Adipocyte (in vitro differentiated cells): Measurements from ENCODE around the gene ESYT1.

ENCODE experiments used
- DNase-seq: peaks from one replicate; pipeline ENCODE4 v3.0.0-alpha.2; 2015; ENCODE audit warnings: low read depth
- H3K27me3 ChIP-seq: replicated peaks from 2 replicates; pipeline ENCODE4 v1.7.0; 2013; ENCODE audit warnings: mild to moderate bottlenecking, low read length, moderate library complexity; ENCODE audit not compliant: control insufficient read depth, insufficient read depth
- H3K36me3 ChIP-seq: 2 replicates; pipeline ENCODE4 v1.7.0; 2013; ENCODE audit warnings: low read length, mild to moderate bottlenecking, moderate library complexity; ENCODE audit not compliant: control insufficient read depth, insufficient read depth, severe bottlenecking
- H3K4me1 ChIP-seq: 2 replicates; pipeline ENCODE4 v1.7.0; 2013; ENCODE audit warnings: mild to moderate bottlenecking, low read length, moderate library complexity; ENCODE audit not compliant: control insufficient read depth, insufficient read depth
- H3K4me3 ChIP-seq: 2 replicates; pipeline ENCODE4 v1.7.0; 2013; ENCODE audit warnings: mild to moderate bottlenecking, low read length, moderate library complexity
- H3K9ac ChIP-seq: 2 replicates; pipeline ENCODE4 v1.7.0; 2013; ENCODE audit warnings: mild to moderate bottlenecking, low read length, moderate library complexity
- H3K9me3 ChIP-seq: 2 replicates; pipeline ENCODE4 v1.7.0; 2013; ENCODE audit warnings: mild to moderate bottlenecking, low read length, moderate library complexity; ENCODE audit not compliant: control insufficient read depth

ESYT1 gene

DNA sequence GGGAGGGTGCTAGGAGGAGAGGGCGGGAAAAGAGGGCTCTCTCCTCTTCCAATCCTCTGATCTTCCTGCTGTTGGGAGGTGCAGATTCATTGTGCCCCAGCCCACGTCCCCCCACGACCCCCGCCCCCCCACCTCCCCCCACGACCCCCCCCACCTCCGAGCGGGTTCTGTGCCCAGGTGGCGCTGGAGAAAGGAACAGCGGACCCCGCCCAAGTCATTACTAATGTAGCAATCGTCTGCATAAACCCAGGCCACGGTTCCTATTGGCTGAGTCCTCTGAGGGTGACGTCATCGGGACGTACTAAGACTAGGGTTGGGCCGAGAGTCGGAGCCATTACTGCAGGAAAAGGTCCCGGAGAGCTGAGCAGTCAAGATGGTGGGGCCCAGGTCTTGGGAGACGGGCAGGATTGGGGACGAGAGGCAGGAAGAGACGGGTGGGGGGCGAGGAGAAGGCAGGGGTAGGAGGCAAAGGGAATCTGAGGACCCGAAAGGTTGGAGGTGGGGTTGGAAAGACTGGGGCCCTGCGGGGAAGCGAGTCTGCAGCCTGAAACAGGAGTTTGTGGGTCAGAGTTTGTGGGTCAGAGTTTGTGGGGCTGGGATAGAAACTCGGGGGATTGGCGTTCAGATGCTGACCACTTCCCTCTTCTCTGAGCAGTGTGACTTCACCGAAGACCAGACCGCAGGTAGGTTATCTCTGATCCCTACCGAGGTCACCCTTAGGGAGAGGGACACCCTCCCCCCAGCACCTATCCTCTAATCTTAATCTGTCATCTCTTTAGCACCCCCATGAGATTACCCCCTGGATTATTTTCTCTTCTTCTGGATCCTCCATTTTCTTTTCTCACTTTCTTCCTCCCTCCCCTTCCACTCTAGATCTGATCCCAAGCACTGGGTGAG, 30.2 kb downstream of the ESYT1 start, which contains the start of gene MYL6:
Gene MYL6, plus strand, starts transcription at position 331 of the 897 bp plus-strand sequence. Its CDS starts 43 bp downstream, at position 374.
- H3K36me3 ChIP-seq = peaks cover 40% of the 10 kb centered on the region
- H3K9ac ChIP-seq = peak within 1 kb of the TSS; percentile 100
- DNase-seq = peak; percentile 99
- peaks cover 33% of the 10 kb centered on the region for H3K4me1 ChIP-seq
- no peaks in the 10 kb centered on the region for H3K9me3 ChIP-seq
- H3K4me3 ChIP-seq = peak within 1 kb of the TSS; percentile 98
- no peaks in the 10 kb centered on the region for H3K27me3 ChIP-seq

DNA sequence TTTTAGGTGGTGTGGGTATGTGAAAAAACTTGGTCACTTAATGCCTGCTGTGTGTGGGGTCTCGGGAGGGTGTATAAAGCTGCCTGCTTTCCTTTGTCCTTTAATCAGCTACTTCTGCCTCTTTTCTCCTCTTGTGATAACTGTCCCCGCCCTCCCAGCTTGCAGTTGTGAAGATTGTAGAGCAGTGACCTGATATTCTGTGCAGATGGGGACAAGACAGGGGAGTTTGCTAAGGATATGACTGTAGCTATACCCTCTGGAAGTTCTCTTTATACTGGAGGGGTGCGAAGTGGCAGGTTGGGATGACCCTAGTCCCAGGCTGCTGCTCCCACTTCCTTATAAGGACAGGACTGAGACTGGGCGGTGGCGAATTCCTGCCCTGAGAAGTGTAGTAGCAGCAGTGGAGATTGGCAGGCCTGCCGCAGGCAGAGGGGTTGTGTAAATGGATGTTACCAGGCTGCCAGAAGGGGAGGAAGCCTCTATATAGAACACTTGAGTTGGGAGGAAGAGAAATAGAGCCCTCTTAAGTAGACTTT, 30.9 kb downstream of the ESYT1 start:
- H3K9ac ChIP-seq = peak overlapping the region; percentile 100
- H3K27me3 ChIP-seq = no peaks in the 10 kb centered on the region
- H3K4me3 ChIP-seq = peak overlapping the region; percentile 98
- peaks cover 31% of the 10 kb centered on the region for H3K4me1 ChIP-seq
- peaks cover 48% of the 10 kb centered on the region for H3K36me3 ChIP-seq
- peak; percentile 88 for DNase-seq
- no peaks in the 10 kb centered on the region for H3K9me3 ChIP-seq

DNA sequence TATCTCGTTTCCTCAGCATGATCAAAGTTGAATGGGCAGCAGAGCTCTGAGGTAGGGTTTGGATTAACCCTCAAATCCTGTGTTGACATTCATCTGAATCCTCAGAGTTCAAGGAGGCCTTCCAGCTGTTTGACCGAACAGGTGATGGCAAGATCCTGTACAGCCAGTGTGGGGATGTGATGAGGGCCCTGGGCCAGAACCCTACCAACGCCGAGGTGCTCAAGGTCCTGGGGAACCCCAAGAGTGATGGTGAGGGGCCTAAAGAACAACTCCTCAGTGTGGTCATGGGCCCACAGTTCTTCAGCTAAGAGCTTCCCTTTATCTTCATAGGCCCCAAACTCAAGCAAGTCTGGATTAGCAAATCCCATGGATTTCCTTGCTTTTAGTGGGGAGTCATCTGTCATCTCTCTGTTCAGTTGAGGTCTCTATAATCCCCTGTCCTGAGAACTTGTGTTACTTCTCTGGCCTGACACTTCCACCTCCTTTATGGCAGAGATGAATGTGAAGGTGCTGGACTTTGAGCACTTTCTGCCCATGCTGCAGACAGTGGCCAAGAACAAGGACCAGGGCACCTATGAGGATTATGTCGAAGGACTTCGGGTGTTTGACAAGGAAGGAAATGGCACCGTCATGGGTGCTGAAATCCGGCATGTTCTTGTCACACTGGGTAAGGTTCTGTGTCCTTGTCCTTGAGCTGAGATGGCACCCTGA, 31.6 kb downstream of the ESYT1 start:
- no peaks in the 10 kb centered on the region for H3K9me3 ChIP-seq
- peak overlapping the region; percentile 98 for H3K4me3 ChIP-seq
- peaks cover 54% of the 10 kb centered on the region for H3K36me3 ChIP-seq
- peaks cover 31% of the 10 kb centered on the region for H3K4me1 ChIP-seq
- DNase-seq = no peak
- no peaks in the 10 kb centered on the region for H3K27me3 ChIP-seq
- peak overlapping the region; percentile 100 for H3K9ac ChIP-seq

GRCh38 chr12:56160193-56160763, 32.2 kb downstream of the ESYT1 start:
- H3K9me3 ChIP-seq = no peaks in the 10 kb centered on the region
- H3K9ac ChIP-seq = peak overlapping the region; percentile 100
- H3K4me3 ChIP-seq = peak overlapping the region; percentile 98
- H3K4me1 ChIP-seq = peaks cover 31% of the 10 kb centered on the region
- no peaks in the 10 kb centered on the region for H3K27me3 ChIP-seq
- H3K36me3 ChIP-seq = peaks cover 58% of the 10 kb centered on the region
- DNase-seq = no peak

- Histone ChIP-seq H3K9ac (peak overlapping the region; percentile 100), H3K27me3 (no peaks in the 10 kb centered on the region), H3K4me3 (peak overlapping the region; percentile 98), H3K9me3 (no peaks in the 10 kb centered on the region), H3K36me3 (peaks cover 65% of the 10 kb centered on the region), H3K4me1 (peaks cover 31% of the 10 kb centered on the region)
- no peak for DNase-seq
Measured at GRCh38 chr12:56160894-56161689, 33.0 kb downstream of the ESYT1 start.

- Histone ChIP-seq H3K36me3 (peaks cover 70% of the 10 kb centered on the region), H3K4me3 (peak overlapping the region; percentile 98), H3K4me1 (peaks cover 31% of the 10 kb centered on the region), H3K9me3 (no peaks in the 10 kb centered on the region), H3K27me3 (no peaks in the 10 kb centered on the region), H3K9ac (peak overlapping the region; percentile 100)
- no peak for DNase-seq
Measured at GRCh38 chr12:56161690-56162351, 33.8 kb downstream of the ESYT1 start.

DNA sequence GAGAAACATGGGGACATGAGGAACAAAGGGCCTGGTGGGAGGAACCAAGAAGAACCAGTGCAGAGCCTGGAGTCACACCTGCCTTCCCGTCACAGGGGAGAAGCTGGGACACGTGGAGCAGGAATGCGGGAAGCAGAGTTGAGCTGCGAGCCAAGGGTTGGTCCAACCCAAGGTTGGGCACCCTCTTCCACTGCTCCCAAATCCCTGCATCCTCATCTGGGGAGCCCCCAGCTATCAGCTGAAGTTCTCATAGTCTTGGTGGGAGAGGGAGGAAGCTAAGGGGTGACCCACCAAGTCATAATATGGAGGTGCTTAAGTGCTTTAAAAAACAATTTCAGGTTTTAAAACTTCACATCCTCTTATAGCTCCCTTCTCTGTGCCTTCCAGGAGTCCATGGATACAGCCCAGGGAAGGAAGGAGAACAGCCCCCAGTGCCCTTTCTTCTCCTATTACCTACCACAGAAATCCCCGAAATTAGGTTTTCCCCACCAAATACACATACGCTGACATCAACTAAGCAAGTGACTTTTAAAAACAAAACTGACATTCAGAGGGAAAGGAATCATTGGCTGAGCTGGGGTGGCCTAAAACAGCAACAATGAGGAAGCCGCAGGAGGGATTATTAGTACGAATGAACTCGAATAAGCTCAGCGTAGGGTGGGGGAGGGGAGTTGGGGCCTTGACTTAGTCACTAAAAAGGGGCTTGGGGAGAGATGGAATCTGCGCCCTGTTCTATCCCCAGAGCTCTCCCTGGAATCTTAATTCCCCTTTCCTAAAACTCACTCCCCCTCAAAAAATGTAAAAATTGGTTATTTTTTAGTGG, 34.6 kb downstream of the ESYT1 start:
- no peak overlapping the region for H3K9ac ChIP-seq
- H3K4me1 ChIP-seq = peaks cover 25% of the 10 kb centered on the region
- peaks cover 75% of the 10 kb centered on the region for H3K36me3 ChIP-seq
- no peak for DNase-seq
- no peak overlapping the region for H3K4me3 ChIP-seq
- H3K9me3 ChIP-seq = no peaks in the 10 kb centered on the region
- H3K27me3 ChIP-seq = no peaks in the 10 kb centered on the region

- H3K27me3 ChIP-seq = no peaks in the 10 kb centered on the region
- no peak overlapping the region for H3K4me3 ChIP-seq
- H3K9me3 ChIP-seq = no peaks in the 10 kb centered on the region
- no peak overlapping the region for H3K9ac ChIP-seq
- H3K4me1 ChIP-seq = peaks cover 25% of the 10 kb centered on the region
- no peak for DNase-seq
- H3K36me3 ChIP-seq = peaks cover 80% of the 10 kb centered on the region
Measured at GRCh38 chr12:56163533-56164344, 35.7 kb downstream of the ESYT1 start.

DNA sequence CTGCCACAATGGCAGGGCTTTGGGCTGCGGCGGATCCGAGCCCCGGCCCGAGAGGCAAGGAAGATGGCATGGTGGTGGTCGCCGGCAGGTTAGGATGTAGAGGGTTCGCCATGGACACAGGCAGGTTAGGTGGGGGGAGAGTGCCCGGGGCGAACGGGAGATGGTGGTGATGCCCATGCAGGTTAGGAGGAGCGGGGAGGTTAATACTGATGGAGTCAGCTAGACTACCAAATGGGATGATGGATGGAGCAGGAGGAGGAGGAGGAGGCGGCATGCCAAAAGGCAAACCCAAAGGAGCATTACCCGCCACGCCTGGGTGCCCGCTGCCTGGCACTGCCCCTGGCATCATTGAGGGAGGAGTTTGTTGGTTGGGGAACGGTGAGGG, 36.3 kb downstream of the ESYT1 start:
- no peak overlapping the region for H3K9ac ChIP-seq
- no peak for DNase-seq
- H3K4me3 ChIP-seq = no peak overlapping the region
- H3K36me3 ChIP-seq = peaks cover 84% of the 10 kb centered on the region
- H3K27me3 ChIP-seq = no peaks in the 10 kb centered on the region
- H3K4me1 ChIP-seq = peaks cover 25% of the 10 kb centered on the region
- no peaks in the 10 kb centered on the region for H3K9me3 ChIP-seq
